OCI-LY3 (cell line): ENCODE results near the gene DNAH10.

ENCODE experiments used
- H2AFZ ChIP-seq: fragments of 200-600, 300-600 bp; shearing (Covaris generic); 2 replicates; pipeline ENCODE4 v1.6.0; 2014; ENCODE audit warnings: antibody characterized with exemption, low read depth, low read length
- H3K27ac ChIP-seq: fragments of 200-600, 300-600 bp; sonication (generic); 2 replicates; pipeline ENCODE4 v1.5.1; 2014; ENCODE audit warnings: mild to moderate bottlenecking, low read length, moderate library complexity, mixed read lengths
- H3K27me3 ChIP-seq: fragments of 200-600, 300-600 bp; sonication (generic); 2 replicates; pipeline ENCODE4 v1.6.1; 2014; ENCODE audit warnings: low read depth, low read length, mixed read lengths
- H3K36me3 ChIP-seq: fragments of 200-600, 300-600 bp; sonication (generic); replicated peaks from 2 replicates; pipeline ENCODE3; 2014; ENCODE audit warnings: low read depth, low read length, mixed read lengths
- H3K4me1 ChIP-seq: fragments of 300-600, 200-600 bp; sonication (generic); 2 replicates; pipeline ENCODE4 v1.6.1; 2014; ENCODE audit warnings: low read length, mixed read lengths
- H3K4me2 ChIP-seq: fragments of 200-600, 300-600 bp; sonication (generic); 2 replicates; pipeline ENCODE4 v1.6.1; 2014; ENCODE audit warnings: low read length, mixed read lengths
- H3K4me3 ChIP-seq: fragments of 300-600, 200-600 bp; sonication (generic); 2 replicates; pipeline ENCODE4 v1.5.1; 2014; ENCODE audit warnings: antibody characterized with exemption, mild to moderate bottlenecking, low read length, moderate library complexity
- H3K79me2 ChIP-seq: fragments of 300-600, 200-600 bp; shearing (Covaris generic); 2 replicates; pipeline ENCODE4 v1.6.1; 2014; ENCODE audit warnings: mild to moderate bottlenecking, low read length, mixed read lengths
- H3K9ac ChIP-seq: fragments of 300-600, 200-600 bp; shearing (Covaris generic); 2 replicates; pipeline ENCODE4 v1.6.0; 2014; ENCODE audit warnings: mild to moderate bottlenecking, low read length, moderate library complexity
- H3K9me3 ChIP-seq: fragments of 200-600, 300-600 bp; shearing (Covaris generic); 2 replicates; pipeline ENCODE4 v1.6.1; 2014; ENCODE audit warnings: low read length, mixed read lengths; ENCODE audit not compliant: insufficient read depth
- H4K20me1 ChIP-seq: fragments of 200-600, 300-600 bp; sonication (generic); 2 replicates; pipeline ENCODE4 v1.6.1; 2016; ENCODE audit warnings: low read length, mixed read lengths; ENCODE audit not compliant: insufficient read depth
- EZH2phosphoT487 ChIP-seq: fragments of 200-600 bp; shearing (Covaris generic); IDR thresholded peaks from 2 replicates; pipeline ENCODE4 v1.6.1; 2018; ENCODE audit warnings: antibody characterized with exemption, mixed run types, low read depth
- TF ChIP-seq, protein P1 (sequence below): fragments of 200-600, 300-600 bp; sonication (generic); IDR thresholded peaks from 2 replicates; pipeline ENCODE4 v1.5.1; 2014; ENCODE audit warnings: antibody characterized with exemption, low read length, low read depth

Gene DNAH10

DNA sequence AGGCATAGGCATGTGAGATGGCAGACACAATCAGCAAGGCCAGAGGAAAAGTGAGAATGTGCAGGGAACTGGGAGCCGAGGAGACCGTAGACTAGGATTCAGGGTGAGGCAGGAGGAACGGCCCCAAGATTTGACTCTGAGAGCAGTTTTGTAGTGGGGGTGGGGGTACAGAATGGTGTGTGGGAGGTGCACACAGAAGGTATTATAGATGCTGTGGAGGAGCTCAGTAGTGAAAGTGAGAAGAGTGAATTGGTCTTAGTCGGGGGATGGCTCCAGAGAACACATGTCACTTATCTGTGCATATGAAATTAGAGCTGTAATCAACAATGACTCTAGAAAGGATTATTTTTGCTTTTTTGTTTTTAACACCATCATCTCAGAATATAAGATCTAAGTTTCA is 222.8 kb downstream of the DNAH10 start:
- H3K36me3 ChIP-seq = peaks cover 24% of the 10 kb centered on the region
- no peak overlapping the region for H3K9ac ChIP-seq

More for the DNA sequence above, 222.8 kb downstream of the DNAH10 start:
- Histone ChIP-seq H3K27ac (no peak overlapping the region), H3K4me3 (no peak overlapping the region), H3K27me3 (no peaks in the 10 kb centered on the region), H3K79me2 (peaks cover 13% of the 10 kb centered on the region), H4K20me1 (peaks cover 37% of the 10 kb centered on the region), H3K4me1 (no peaks in the 10 kb centered on the region), H2AFZ (no peak overlapping the region), H3K9me3 (no peaks in the 10 kb centered on the region), H3K4me2 (no peak overlapping the region)
- TF ChIP-seq, protein P1, sequence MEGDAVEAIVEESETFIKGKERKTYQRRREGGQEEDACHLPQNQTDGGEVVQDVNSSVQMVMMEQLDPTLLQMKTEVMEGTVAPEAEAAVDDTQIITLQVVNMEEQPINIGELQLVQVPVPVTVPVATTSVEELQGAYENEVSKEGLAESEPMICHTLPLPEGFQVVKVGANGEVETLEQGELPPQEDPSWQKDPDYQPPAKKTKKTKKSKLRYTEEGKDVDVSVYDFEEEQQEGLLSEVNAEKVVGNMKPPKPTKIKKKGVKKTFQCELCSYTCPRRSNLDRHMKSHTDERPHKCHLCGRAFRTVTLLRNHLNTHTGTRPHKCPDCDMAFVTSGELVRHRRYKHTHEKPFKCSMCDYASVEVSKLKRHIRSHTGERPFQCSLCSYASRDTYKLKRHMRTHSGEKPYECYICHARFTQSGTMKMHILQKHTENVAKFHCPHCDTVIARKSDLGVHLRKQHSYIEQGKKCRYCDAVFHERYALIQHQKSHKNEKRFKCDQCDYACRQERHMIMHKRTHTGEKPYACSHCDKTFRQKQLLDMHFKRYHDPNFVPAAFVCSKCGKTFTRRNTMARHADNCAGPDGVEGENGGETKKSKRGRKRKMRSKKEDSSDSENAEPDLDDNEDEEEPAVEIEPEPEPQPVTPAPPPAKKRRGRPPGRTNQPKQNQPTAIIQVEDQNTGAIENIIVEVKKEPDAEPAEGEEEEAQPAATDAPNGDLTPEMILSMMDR = no peak
- no peak for TF ChIP-seq EZH2phosphoT487
